Keratinocyte (primary cell): ENCODE results near the gene AHCYL2.

Experiments
- CTCF ChIP-seq, 3 experiments: IDR thresholded peaks in 1 of 3; conservative IDR thresholded peaks in 1 of 3; optimal IDR thresholded peaks in 1 of 3; 2 replicates in 2 of 3; 3 replicates in 1 of 3; pipeline versions ENCODE3 to v1.5.1; 2011; ENCODE audit warnings: low read length in 3 of 3, mild to moderate bottlenecking in 3 of 3, moderate library complexity in 2 of 3, control low read depth in 1 of 3, inconsistent platforms in 1 of 3; ENCODE audit not compliant: insufficient read depth in 2 of 3; ENCODE audit errors: extremely low read depth in 1 of 3
- EZH2 ChIP-seq: IDR thresholded peaks from one replicate; pipeline ENCODE4 v1.6.1; 2012; ENCODE audit warnings: inconsistent platforms, mild to moderate bottlenecking, low read length, moderate library complexity

GRCh38 chr7:129469930-129470329 lies 245.1 kb downstream of the AHCYL2 start:
- TF ChIP-seq CTCF (optimal IDR thresholded peaks at IDR 0.05 in 1 of 3, IDR thresholded peaks at IDR 0.05 in 1 of 3, conservative IDR thresholded peaks at IDR 0.05 in 1 of 3; ENCODE audit: extremely low read depth in 1 of 3, insufficient read depth in 2 of 3, low read length in 3 of 3) = no peak
- no peak for TF ChIP-seq EZH2
